GM12875 (cell line): ENCODE results near the gene GFER.

ENCODE experiments used
- H3K4me3 ChIP-seq: one replicate; pipeline ENCODE4 v1.5.1; 2011; ENCODE audit warnings: low read depth, low read length, control low read depth
- CTCF ChIP-seq: IDR thresholded peaks from 2 replicates; pipeline ENCODE4 v1.5.1; 2011; ENCODE audit warnings: low read depth, mild to moderate bottlenecking, control low read depth, inconsistent platforms, low read length, moderate library complexity, borderline replicate concordance; ENCODE audit not compliant: insufficient read depth

Gene GFER

GRCh38 chr16:2034696-2035430 lies 50.9 kb downstream of the GFER start:
- TF ChIP-seq CTCF, result no peak
- no peak overlapping the region for H3K4me3 ChIP-seq

- H3K4me3 ChIP-seq, result no peak overlapping the region
- no peak for TF ChIP-seq CTCF
These were observed 51.6 kb downstream of the GFER start for GRCh38 chr16:2035431-2036199.

GRCh38 chr16:2036200-2036966 lies 52.4 kb downstream of the GFER start:
- no peak overlapping the region for H3K4me3 ChIP-seq
- no peak for TF ChIP-seq CTCF

- H3K4me3 ChIP-seq, result no peak overlapping the region
- TF ChIP-seq CTCF, result no peak
These were observed 53.1 kb downstream of the GFER start for GRCh38 chr16:2037115-2037514.
